ENCODE data around the gene GNB1L. TPM values are rescaled to one million over a fixed set of nuclear protein-coding genes. Genes with fewer than 3 reads are reported as not detected.
"Not testable (repeated sequence)": the region's sequence is repeated elsewhere in the genome, so short reads cannot be mapped to it uniquely, and the experiment has no call there.

GNB1L gene
- total RNA-seq, 1 donor from 2014 or later = 13.8 TPM

DNA sequence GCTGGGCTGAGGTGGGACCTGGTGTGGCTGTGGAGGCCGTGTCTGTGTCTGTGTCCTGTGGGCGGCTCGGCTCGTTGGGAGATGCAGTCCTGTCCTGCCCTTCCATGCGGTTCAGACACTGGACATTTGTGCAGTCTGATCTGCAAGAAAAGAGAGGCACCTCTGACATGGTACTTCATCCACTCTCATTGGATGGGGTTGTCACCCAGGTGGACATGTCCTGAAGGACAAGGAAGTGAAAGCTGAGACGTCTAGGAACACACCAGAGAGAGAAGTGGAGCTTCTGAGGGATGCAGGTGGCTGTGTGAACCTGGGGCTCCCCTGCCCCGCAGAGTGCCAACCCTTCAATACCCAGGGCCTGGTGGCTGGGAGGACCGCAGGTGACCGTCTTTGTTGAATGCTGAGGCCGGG lies 75.7 kb downstream of the GNB1L start:
- Mint-ChIP-seq H3K9me3 (peaks cover 2% of the 10 kb centered on the region), H3K36me3 (ENCODE audit: low read depth) (no peaks in the 10 kb centered on the region), H3K4me3 (no peak overlapping the region), H3K27me3 (ENCODE audit: low read depth) (peaks cover 21% of the 10 kb centered on the region), H3K27ac (ENCODE audit: unreplicated experiment) (no peak overlapping the region), H3K4me1 (peaks cover 5% of the 10 kb centered on the region)
- TF ChIP-seq, protein P1, sequence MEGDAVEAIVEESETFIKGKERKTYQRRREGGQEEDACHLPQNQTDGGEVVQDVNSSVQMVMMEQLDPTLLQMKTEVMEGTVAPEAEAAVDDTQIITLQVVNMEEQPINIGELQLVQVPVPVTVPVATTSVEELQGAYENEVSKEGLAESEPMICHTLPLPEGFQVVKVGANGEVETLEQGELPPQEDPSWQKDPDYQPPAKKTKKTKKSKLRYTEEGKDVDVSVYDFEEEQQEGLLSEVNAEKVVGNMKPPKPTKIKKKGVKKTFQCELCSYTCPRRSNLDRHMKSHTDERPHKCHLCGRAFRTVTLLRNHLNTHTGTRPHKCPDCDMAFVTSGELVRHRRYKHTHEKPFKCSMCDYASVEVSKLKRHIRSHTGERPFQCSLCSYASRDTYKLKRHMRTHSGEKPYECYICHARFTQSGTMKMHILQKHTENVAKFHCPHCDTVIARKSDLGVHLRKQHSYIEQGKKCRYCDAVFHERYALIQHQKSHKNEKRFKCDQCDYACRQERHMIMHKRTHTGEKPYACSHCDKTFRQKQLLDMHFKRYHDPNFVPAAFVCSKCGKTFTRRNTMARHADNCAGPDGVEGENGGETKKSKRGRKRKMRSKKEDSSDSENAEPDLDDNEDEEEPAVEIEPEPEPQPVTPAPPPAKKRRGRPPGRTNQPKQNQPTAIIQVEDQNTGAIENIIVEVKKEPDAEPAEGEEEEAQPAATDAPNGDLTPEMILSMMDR (conservative IDR thresholded peaks at IDR 0.05) = no peak
- DNase-seq (ENCODE audit: low read depth, low spot score) = no peak

DNA sequence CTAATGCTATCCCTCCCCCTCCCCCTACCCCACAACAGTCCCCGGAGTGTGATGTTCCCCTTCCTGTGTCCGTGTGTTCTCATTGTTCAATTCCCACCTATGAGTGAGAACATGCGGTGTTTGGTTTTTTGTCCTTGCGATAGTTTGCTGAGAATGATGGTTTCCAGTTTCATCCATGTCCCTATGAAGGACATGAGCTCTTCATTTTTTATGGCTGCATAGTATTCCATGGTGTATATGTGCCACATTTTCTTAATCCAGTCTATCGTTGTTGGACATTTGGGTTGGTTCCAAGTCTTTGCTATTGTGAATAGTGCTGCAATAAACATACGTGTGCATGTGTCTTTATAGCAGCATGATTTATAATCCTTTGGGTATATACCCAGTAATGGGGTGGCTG lies 77.5 kb downstream of the GNB1L start:
- not testable (repeated sequence) for H3K36me3 Mint-ChIP-seq (ENCODE audit: low read depth); H3K27ac Mint-ChIP-seq (ENCODE audit: unreplicated experiment); H3K4me1 Mint-ChIP-seq; H3K9me3 Mint-ChIP-seq; DNase-seq (ENCODE audit: low read depth, low spot score); H3K4me3 Mint-ChIP-seq
- peaks cover 36% of the 10 kb centered on the region for H3K27me3 Mint-ChIP-seq (ENCODE audit: low read depth)

DNA sequence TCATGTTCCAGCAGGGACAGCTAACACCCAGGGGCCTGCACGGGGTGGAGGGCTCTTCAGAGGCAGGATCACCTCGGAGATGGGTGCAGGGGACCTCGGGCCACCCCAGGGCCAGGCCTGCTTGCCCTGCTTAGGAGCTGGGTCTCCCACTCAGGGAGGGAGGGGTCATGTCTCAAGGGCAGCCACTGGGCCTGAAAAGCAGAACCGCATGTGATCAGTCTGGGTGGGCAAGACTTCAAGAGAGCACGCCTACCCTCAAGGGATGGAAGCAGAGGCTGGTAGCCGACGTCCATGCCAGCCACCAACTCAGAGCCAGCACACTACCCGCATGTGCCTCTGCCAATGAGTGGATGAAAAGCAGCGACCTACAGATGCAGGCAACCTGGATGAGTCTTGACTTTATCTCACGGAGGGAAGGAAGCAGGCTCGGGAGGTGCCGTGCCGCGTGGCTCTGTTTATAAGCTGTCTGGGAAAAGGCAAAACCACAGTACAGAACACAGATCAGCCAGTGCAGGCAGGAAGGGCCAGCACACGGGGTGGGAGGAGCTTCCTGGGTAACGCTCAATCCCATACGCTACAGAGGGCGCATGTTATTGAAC lies 78.1 kb downstream of the GNB1L start:
- TF ChIP-seq, protein P1 (conservative IDR thresholded peaks at IDR 0.05) = no peak
- Mint-ChIP-seq H3K36me3 (ENCODE audit: low read depth) (no peaks in the 10 kb centered on the region), H3K27ac (ENCODE audit: unreplicated experiment) (no peak overlapping the region), H3K27me3 (ENCODE audit: low read depth) (peaks cover 41% of the 10 kb centered on the region), H3K4me3 (no peak overlapping the region), H3K4me1 (peaks cover 5% of the 10 kb centered on the region), H3K9me3 (peaks cover 2% of the 10 kb centered on the region)
- no peak for DNase-seq (ENCODE audit: low read depth, low spot score)

DNA sequence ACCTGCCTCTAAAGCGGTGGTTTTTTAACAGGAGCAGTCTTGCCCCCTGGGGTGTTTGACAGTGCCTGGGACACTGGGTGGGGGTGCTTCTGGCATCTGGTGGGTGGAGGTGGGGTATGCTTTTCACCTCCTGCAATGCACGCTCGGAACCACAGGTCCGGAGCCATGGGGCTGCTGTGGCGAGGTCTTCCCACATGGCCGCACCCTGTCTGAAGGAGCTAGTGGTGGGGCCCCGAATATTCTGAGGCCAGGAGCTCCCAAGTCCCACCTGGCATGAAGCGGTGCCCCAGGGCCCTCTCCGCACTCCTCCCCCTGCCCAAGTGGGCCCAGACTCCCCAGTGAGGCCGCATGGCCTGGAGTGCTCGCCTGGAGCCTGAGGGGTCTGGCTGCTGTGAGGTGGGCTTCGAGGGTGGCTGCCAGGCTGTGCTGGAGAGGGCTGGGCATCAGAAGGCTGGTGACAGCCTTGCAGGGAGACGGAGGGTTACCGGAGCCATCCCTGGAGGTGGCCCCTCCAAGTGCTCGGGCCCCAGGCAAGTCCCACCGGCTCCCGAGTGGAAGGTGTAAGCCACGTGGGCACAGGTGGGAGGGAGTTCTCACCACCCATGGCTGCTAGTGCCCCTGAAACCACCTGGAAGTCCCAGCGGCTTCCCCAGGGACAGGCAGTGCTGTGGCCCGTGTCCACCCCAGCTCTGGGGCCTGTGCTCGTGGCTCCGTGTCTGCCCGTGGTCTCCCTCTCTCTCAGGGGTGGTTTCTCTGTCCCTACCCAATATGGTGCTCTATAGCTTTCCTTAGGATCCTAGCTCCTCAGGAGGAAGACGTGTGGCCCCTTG lies 79.0 kb downstream of the GNB1L start:
- no peak overlapping the region for H3K27ac Mint-ChIP-seq (ENCODE audit: unreplicated experiment)
- peaks cover 48% of the 10 kb centered on the region for H3K27me3 Mint-ChIP-seq (ENCODE audit: low read depth)
- no peaks in the 10 kb centered on the region for H3K36me3 Mint-ChIP-seq (ENCODE audit: low read depth)
- TF ChIP-seq, protein P1 (conservative IDR thresholded peaks at IDR 0.05) = no peak
- DNase-seq (ENCODE audit: low read depth, low spot score) = no peak
- peaks cover 2% of the 10 kb centered on the region for H3K9me3 Mint-ChIP-seq
- H3K4me3 Mint-ChIP-seq = no peak overlapping the region
- H3K4me1 Mint-ChIP-seq = peaks cover 5% of the 10 kb centered on the region

DNA sequence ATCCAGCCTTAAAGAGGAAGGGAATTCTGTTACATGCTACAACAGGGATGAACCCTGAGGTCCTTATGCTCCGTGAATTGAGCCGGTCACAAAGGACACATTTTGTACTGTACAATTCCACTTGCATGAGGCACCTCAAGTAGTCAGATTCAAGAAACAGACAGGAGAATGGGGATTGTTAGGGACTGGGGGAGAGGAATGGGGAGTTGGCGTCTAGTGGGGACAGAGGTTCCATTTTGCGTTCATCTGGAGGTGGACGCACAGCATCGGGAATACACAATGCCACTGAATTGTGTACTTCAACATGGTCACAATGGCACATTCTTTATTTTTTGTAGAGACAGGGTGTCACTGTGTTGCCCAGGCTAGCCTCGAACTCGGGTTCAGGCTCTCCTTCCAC lies 80.0 kb downstream of the GNB1L start:
- TF ChIP-seq, protein P1 (conservative IDR thresholded peaks at IDR 0.05) = no peak
- H3K27me3 Mint-ChIP-seq (ENCODE audit: low read depth) = peaks cover 49% of the 10 kb centered on the region
- no peaks in the 10 kb centered on the region for H3K36me3 Mint-ChIP-seq (ENCODE audit: low read depth)
- no peak overlapping the region for H3K27ac Mint-ChIP-seq (ENCODE audit: unreplicated experiment)
- H3K4me1 Mint-ChIP-seq = no peaks in the 10 kb centered on the region
- H3K4me3 Mint-ChIP-seq = no peak overlapping the region
- H3K9me3 Mint-ChIP-seq = no peaks in the 10 kb centered on the region
- DNase-seq (ENCODE audit: low read depth, low spot score) = no peak

DNA sequence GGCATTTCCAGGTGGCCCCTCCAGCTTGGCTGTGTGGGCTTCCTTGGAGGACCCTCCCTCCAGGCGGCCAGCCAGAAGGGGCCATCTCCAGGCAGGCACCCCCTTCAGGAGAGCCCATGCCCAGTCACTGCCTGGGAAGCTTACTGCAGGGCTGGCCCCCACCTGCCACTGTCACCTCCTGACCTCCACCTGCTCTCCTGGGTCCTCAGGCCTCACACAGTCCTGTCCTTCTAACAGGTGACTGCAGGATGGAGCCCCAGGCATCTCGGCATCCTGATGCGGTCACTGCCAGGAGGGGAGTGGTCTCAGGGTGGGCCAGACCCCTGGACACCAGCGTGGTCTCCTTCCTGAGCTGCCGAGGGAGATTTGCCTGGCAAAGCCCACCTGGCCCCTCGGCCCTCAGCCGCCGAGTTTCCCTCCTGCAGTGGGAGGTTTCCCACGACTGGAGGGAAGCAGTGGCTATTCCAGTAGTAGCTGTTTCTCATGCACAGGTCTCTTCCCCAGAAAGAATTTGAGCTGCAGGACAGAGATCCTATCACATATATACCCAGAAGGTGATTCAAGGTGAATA lies 81.1 kb downstream of the GNB1L start:
- TF ChIP-seq, protein P1 (conservative IDR thresholded peaks at IDR 0.05) = no peak
- no peak overlapping the region for H3K4me3 Mint-ChIP-seq

More for the DNA sequence above, 81.1 kb downstream of the GNB1L start:
- H3K36me3 Mint-ChIP-seq (ENCODE audit: low read depth) = no peaks in the 10 kb centered on the region
- H3K9me3 Mint-ChIP-seq = no peaks in the 10 kb centered on the region
- H3K4me1 Mint-ChIP-seq = no peaks in the 10 kb centered on the region
- H3K27ac Mint-ChIP-seq (ENCODE audit: unreplicated experiment) = no peak overlapping the region
- DNase-seq (ENCODE audit: low read depth, low spot score) = no peak
- peaks cover 52% of the 10 kb centered on the region for H3K27me3 Mint-ChIP-seq (ENCODE audit: low read depth)

All from neural crest cell (in vitro differentiated cells).